Airway epithelial cell (primary cell): ENCODE measurements around the gene SPDYE3. TPM values are rescaled to one million over a fixed set of nuclear protein-coding genes. Genes with fewer than 3 reads are reported as not detected.

Experiments
- total RNA-seq: library from RNA; depleted of rRNA; stranded (reverse); fragments of >200 nt; gene quantifications from 2 replicates; pipeline ENCODE4 v1.2.3, GENCODE V29; 2015

The SPDYE3 gene, protein sequence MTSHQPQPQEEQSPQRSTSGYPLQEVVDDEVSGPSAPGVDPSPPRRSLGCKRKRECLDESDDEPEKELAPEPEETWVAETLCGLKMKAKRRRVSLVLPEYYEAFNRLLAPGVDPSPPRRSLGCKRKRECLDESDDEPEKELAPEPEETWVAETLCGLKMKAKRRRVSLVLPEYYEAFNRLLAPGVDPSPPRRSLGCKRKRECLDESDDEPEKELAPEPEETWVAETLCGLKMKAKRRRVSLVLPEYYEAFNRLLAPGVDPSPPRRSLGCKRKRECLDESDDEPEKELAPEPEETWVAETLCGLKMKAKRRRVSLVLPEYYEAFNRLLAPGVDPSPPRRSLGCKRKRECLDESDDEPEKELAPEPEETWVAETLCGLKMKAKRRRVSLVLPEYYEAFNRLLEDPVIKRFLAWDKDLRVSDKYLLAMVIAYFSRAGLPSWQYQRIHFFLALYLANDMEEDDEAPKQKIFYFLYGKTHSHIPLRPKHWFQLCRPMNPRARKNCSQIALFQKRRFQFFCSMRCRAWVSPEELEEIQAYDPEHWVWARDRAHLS
- total RNA-seq, result not detected in 2 replicates

DNA sequence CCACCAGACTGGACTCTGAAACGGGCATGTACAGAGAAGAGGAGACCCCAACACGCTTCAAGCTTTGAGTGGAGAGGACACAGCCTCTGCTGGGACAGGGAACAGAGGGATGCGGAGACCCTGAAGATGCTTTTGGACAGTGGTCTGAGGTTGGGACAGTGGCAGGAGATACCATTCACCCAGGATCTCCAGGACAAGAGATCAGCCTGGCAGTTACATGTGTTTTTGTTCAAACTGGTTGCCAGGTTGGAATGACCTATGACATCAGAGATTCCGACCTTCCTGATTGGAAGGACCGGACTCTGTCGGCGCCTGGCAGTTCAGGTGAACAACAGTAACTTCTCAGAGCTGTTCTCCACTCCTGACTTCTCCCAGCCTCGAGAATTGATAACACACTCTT, at the start of gene SPDYE3:
Gene SPDYE3 (plus strand): TSS at position 301 of the 400 bp plus-strand sequence. CDS start 184 bp downstream, outside the sequence.

GRCh38 chr7:100358027-100358856, 50.7 kb downstream of the SPDYE3 start, which contains the start of gene PILRB:
Gene PILRB (plus strand): TSS chr7:100358117. CDS start chr7:100358303, 186 bp downstream.

Other genes with a start within 250 kb of the SPDYE3 start
- gene ZNF3, start 226.0 kb upstream of the SPDYE3 start, total RNA-seq, result 11.8 and 17.4 TPM in 2 replicates
- gene COPS6, start 218.7 kb upstream of the SPDYE3 start, total RNA-seq, result 46.7 and 56.3 TPM in 2 replicates
- gene MCM7, start 206.3 kb upstream of the SPDYE3 start, total RNA-seq, result 121 and 137 TPM in 2 replicates
- 16.7 and 19.3 TPM in 2 replicates for gene AP4M1, start 206.1 kb upstream of the SPDYE3 start, total RNA-seq
- gene TAF6, start 188.3 kb upstream of the SPDYE3 start, total RNA-seq, result 35.9 and 36.7 TPM in 2 replicates
- gene CNPY4, start 188.1 kb upstream of the SPDYE3 start, total RNA-seq, result 4.8 and 7.4 TPM in 2 replicates
- gene MBLAC1, start 180.7 kb upstream of the SPDYE3 start, total RNA-seq, result 2.1 and 2.6 TPM in 2 replicates
- 201 and 230 TPM in 2 replicates for gene LAMTOR4, start 158.8 kb upstream of the SPDYE3 start, total RNA-seq
- gene TRAPPC14, start 149.0 kb upstream of the SPDYE3 start, total RNA-seq, result 12.1 and 14.2 TPM in 2 replicates
- 2.4 and 2.7 TPM in 2 replicates for gene GAL3ST4, start 139.1 kb upstream of the SPDYE3 start, total RNA-seq
- 1.9 and 2.5 TPM in 2 replicates for gene GPC2, start 130.3 kb upstream of the SPDYE3 start, total RNA-seq
- 0.07 and 0.14 TPM in 2 replicates for gene STAG3, start 129.8 kb upstream of the SPDYE3 start, total RNA-seq
- gene PVRIG, start 87.8 kb upstream of the SPDYE3 start, total RNA-seq, result not detected in 2 replicates
- gene PILRB, start 50.4 kb downstream of the SPDYE3 start, total RNA-seq, result 9.0 and 10.6 TPM in 2 replicates
- not detected in 2 replicates for gene PILRA, start 65.8 kb downstream of the SPDYE3 start, total RNA-seq
- gene ZCWPW1, start 121.0 kb downstream of the SPDYE3 start, total RNA-seq, result 2.5 and 6.3 TPM in 2 replicates
- gene MEPCE, start 122.1 kb downstream of the SPDYE3 start, total RNA-seq, result 15.7 and 21.0 TPM in 2 replicates
- gene PPP1R35, start 128.8 kb downstream of the SPDYE3 start, total RNA-seq, result 35.0 and 37.2 TPM in 2 replicates
- gene SPACDR, start 156.6 kb downstream of the SPDYE3 start, total RNA-seq, result 0.14 TPM in 1 of 2 replicates, not detected in the other
- 32.3 and 45.8 TPM in 2 replicates for gene TSC22D4, start 171.5 kb downstream of the SPDYE3 start, total RNA-seq
- 0.65 and 2.1 TPM in 2 replicates for gene NYAP1, start 176.2 kb downstream of the SPDYE3 start, total RNA-seq
- gene AGFG2, start 231.5 kb downstream of the SPDYE3 start, total RNA-seq, result 11.7 and 13.3 TPM in 2 replicates